GM12892 (cell line): ENCODE data around the gene GRK6.

ENCODE experiments used
- DNase-seq: peaks from one replicate; pipeline ENCODE4 v3.0.0; 2011; ENCODE audit not compliant: insufficient read length
- FAIRE-seq: peaks from 2 replicates; lab custom pipeline; 2011; peaks lifted over from hg19 to GRCh38; lab: Jason Lieb, UNC
- POLR2A ChIP-seq: IDR thresholded peaks from 2 replicates; pipeline ENCODE4 v1.6.1; 2011; ENCODE audit warnings: low read depth, low read length, control low read depth
- POLR2AphosphoS5 ChIP-seq: IDR thresholded peaks from 2 replicates; pipeline ENCODE4 v1.6.1; 2011; ENCODE audit warnings: low read depth, low read length, control low read depth
- TAF1 ChIP-seq: IDR thresholded peaks from 2 replicates; pipeline ENCODE4 v1.6.1; 2011; ENCODE audit warnings: low read depth, mild to moderate bottlenecking, control low read depth, low read length, borderline replicate concordance

Gene GRK6

GRCh38 chr5:177473443-177474001 lies 47.0 kb downstream of the GRK6 start, which contains the start of gene DBN1:
Gene DBN1 (minus strand): TSS chr5:177473634. CDS start chr5:177473521, 113 bp downstream.
- TF ChIP-seq POLR2A (no peak), TAF1 (no peak), POLR2AphosphoS5 (no peak)
- DNase-seq: peak; percentile 77
- no peak for FAIRE-seq

GRCh38 chr5:177474002-177474476 lies 47.6 kb downstream of the GRK6 start:
- DNase-seq (no peak), FAIRE-seq (no peak)
- TF ChIP-seq TAF1: no peak
- TF ChIP-seq POLR2A: no peak
- no peak for TF ChIP-seq POLR2AphosphoS5

- TF ChIP-seq POLR2A (no peak), TAF1 (no peak), POLR2AphosphoS5 (no peak)
- FAIRE-seq (no peak), DNase-seq (no peak)
Measured at GRCh38 chr5:177474846-177475562, 48.5 kb downstream of the GRK6 start.

- FAIRE-seq: no peak
- DNase-seq: no peak
- TF ChIP-seq POLR2AphosphoS5: no peak
- TF ChIP-seq POLR2A: no peak
- no peak for TF ChIP-seq TAF1
Measured at GRCh38 chr5:177475563-177476427, 49.3 kb downstream of the GRK6 start.

GRCh38 chr5:177476531-177477233 lies 50.2 kb downstream of the GRK6 start:
- no peak for FAIRE-seq
- no peak for TF ChIP-seq TAF1
- TF ChIP-seq POLR2AphosphoS5: no peak
- TF ChIP-seq POLR2A: no peak
- DNase-seq: no peak

GRCh38 chr5:177477701-177478477 lies 51.4 kb downstream of the GRK6 start:
- FAIRE-seq: no peak
- no peak for TF ChIP-seq POLR2A
- no peak for TF ChIP-seq POLR2AphosphoS5
- no peak for TF ChIP-seq TAF1
- DNase-seq: no peak

GRCh38 chr5:177478711-177479646 lies 52.5 kb downstream of the GRK6 start:
- FAIRE-seq (no peak), DNase-seq (no peak)
- TF ChIP-seq POLR2AphosphoS5 (no peak), TAF1 (no peak), POLR2A (no peak)

- FAIRE-seq (no peak), DNase-seq (no peak)
- TF ChIP-seq TAF1 (no peak), POLR2A (no peak), POLR2AphosphoS5 (no peak)
Measured at GRCh38 chr5:177479774-177480173, 53.3 kb downstream of the GRK6 start.

GRCh38 chr5:177482359-177482795 lies 55.9 kb downstream of the GRK6 start:
- TF ChIP-seq POLR2AphosphoS5 (peak; percentile 28; the same call in 1 of the 2 replicates), TAF1 (no peak)
- DNase-seq: no peak
- FAIRE-seq: no peak
